Measurements from ENCODE around the gene CHST13.

Gene CHST13

GRCh38 chr3:126523745-126524428 is at the start of gene CHST13:
TSS of gene CHST13 (plus strand) at chr3:126524155. CDS start at chr3:126524333, 178 bp downstream.
- peak in 6 of 42 donors; percentile 13 to 44 (median 21) for DNase-seq
- intact Hi-C loops (cut with DNase I), result no loop called here

DNA sequence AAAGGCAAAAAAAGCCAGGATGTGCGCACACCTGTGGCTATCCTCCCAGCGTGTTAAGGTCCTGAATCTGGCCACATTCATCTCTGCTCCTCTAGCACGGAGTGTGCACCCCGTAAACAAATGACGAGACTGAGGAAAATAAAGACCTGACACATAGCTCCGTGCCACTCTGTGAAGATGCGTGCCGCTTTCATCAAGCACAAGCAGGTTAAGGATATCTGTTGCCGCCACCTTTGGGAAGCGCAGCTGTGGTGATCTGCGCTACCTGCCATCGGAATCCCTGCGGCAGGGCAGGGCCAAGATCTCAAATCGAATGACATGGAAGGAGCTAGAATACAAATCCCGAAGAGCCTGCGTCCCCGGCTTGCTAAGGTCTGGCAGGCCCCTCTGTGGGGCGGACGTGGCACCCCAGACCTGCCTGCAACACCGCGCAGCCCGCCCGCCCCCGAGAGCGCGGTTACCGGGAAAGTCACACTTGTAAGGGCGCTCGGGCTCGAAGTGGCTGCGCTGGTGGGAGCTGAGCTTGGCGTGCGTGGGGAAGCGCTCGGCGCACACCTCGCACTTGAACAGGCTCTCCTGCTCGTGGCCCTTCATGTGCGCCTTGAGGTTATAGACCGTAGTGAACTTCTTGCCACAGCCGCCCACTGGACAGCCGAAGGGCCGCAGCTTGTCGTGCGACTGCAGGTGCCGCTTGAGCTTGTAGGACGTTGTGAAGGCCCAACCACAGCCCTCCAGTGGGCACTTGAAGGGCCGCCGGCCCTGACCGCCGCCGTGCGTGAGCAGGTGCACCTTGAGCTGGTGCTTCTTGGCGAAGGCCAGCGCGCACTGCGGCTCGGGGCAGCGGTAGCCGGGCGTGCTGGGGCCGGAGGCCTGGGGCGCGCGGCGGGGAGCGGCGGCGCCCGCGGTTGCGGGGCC is 49.2 kb upstream of the CHST13 start:
- intact Hi-C loops (cut with DNase I), result loop anchor here (10.0 kb wide), 3 partner anchors 80 to 220 kb away; partner anchors contain the start of genes CFAP100 and KLF15
- DNase-seq, result peak in 32 of 42 donors; percentile 17 to 60 (median 41)

- intact Hi-C loops (cut with DNase I), result loop anchor here (10.0 kb wide), 3 partner anchors 81 to 221 kb away; partner anchors contain the start of genes CFAP100 and KLF15
- peak; percentile 75 to 98 (median 94) for DNase-seq
Measured at GRCh38 chr3:126475413-126476114, 48.4 kb upstream of the CHST13 start, which contains the start of gene ZXDC. TSS of gene ZXDC (minus strand) at chr3:126475891. CDS start at chr3:126475865, 26 bp downstream.

DNA sequence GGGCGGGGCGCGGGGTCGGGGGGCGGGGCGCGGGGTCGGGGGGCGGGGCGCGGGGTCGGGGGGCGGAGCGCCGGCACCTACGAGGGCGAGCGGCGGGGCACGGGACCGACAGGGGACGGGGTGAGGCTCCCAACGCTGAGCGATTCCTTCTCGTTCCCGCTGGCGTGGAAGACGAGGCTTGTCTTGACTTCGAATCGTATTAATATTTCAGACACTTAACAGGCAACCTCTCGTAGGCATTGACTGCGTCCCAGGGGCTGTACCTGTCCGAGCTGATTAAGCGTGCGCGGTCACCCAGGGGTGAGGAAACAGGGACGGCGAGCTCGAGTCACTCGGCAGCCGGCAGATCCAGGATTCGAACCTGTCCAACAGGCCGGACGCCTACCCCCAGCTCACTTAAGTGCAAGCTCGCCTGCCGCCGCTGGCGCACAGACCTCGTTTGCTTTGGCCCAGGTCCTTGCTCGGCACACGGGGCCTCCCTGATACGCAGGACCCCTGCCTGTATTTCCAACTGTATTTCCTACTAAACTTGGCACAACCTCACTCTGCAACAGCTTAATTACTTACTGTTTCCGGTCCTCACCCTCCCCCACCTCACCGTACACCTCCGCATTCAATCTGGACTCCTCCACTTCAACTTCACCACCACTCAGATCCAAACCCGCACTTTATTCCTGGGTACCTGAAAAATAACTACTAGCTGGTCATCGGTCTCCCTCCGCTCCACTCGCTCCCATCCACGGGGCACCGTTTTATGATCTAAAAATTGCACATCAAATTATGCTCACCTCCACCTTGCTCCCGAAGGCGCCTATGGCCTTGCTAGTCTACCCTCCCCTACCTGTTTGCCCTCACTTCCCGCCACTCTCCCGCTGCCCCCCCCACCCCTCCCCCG is 47.5 kb upstream of the CHST13 start:
- intact Hi-C loops (cut with DNase I), result loop anchor here (10.0 kb wide), 3 partner anchors 82 to 222 kb away; partner anchors contain the start of genes CFAP100 and KLF15
- peak in 9 of 42 donors; percentile 27 to 60 (median 49) for DNase-seq

- intact Hi-C loops (cut with DNase I), result loop anchor here (10.0 kb wide), 3 partner anchors 82 to 222 kb away; partner anchors contain the start of genes CFAP100 and KLF15
Measured at GRCh38 chr3:126477061-126477380, 46.9 kb upstream of the CHST13 start.

DNA sequence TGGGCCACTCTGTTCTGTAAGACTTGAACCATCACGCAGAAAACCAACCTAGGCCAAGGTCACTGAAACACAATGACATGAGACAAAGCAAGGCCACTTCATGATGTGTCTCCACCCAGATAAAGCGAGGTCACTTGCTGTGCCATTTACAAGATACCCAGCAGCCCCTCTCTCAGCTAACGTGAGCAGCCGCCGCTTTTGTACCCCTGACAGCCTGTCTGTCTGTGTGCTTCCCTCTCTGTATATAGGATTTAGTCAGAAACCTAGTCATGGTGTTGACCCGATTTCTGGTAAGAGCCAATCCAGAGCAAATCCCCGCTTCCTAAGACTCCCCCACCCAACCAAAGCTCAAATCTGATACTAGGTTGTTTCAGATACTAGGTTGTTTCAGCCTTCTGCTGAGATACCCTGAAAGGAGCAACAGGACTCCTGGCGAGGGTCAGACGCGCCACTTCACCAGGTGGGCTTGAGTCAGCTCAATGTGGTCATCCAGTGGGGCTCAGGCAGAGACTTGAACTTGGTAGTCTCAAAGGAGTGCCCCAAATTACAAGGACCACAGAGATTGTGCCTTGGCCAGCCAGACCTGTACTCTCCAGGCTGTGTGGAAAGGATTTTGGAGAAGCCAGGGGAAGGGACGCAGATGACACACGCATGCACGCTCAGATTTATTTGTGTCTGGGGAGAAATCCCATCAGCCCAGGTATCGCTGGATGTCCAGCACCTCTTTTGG is 45.2 kb upstream of the CHST13 start:
- intact Hi-C loops (cut with DNase I), result loop anchor here (10.0 kb wide), 3 partner anchors 84 to 224 kb away; partner anchors contain the start of genes CFAP100 and KLF15

More at GRCh38 chr3:126477061-126477380, 46.9 kb upstream of the CHST13 start:
- no peak for DNase-seq

DNA sequence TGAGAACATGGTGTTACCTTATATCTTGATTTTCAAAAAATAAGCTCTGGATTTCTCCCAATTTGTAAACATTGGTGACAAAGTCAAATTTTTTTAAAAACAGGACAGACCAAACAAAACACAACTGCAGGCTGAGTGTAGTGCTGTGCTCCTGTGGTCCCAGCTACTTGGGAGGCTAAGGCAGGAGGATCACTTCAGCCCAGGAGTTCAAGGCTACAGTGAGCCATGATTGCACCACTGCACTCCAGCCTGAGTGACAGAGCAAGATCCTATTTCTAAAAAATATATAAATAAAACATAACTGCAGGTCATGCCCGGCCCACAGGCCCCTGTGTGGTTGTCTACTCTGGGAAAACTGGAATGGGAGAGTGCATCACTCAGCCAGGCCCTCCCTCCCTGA is 44.3 kb upstream of the CHST13 start:
- intact Hi-C loops (cut with DNase I), result loop anchor here (10.0 kb wide), 3 partner anchors 85 to 225 kb away; partner anchors contain the start of genes CFAP100 and KLF15

More for the DNA sequence above, 45.2 kb upstream of the CHST13 start:
- DNase-seq, result peak in 1 of 42 donors; percentile 12

DNA sequence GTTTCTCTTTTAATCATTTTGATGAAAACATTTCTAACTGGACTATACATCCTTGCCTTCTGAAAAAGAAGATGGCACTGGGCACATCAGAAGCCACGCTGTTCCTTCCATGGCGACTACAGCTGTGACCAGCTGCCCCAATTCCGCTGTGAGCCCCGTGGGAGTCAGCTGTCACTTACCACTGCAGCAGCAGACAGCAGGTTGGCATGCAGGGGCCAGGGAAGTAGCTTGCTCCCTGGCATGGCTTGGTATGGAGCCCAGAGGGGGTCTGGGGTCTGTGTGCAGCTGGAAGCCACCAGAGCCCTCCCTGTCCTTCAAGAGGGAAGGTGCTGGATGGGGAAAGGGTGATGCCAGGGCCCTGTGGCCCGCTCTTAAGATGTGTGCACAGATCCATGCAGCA is 43.7 kb upstream of the CHST13 start:
- intact Hi-C loops (cut with DNase I), result no loop called here
- peak in 1 of 42 donors; percentile 10 for DNase-seq

More for the DNA sequence above, 44.3 kb upstream of the CHST13 start:
- DNase-seq, result peak in 1 of 42 donors; percentile 16

DNA sequence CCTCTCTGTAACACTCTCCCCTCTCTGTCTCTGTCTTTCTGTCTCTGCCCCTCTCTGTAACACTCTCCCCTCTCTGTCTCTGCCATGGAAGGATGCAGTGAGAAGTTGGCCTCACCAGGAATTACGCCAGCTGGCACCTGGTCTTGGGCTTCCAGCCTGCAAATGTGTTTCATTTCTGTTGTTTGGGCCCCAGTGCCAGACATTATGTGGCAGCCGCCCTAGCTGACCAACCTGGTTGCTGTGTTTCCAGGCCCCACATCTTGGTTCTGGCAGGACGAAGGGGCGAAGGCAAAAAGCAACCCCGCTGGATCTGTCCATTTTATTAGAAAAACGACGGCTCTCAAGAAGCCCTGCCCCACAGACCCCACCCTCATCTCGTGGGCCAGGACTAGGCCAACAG is 43.1 kb upstream of the CHST13 start:
- peak in 3 of 42 donors; percentile 31 to 55 (median 50) for DNase-seq
- intact Hi-C loops (cut with DNase I), result no loop called here

GRCh38 chr3:126481808-126482502 is 42.0 kb upstream of the CHST13 start:
- peak in 1 of 42 donors; percentile 28 for DNase-seq
- intact Hi-C loops (cut with DNase I), result no loop called here

GRCh38 chr3:126482503-126483255 is 41.3 kb upstream of the CHST13 start:
- intact Hi-C loops (cut with DNase I), result no loop called here
- DNase-seq, result no peak

- intact Hi-C loops (cut with DNase I), result no loop called here
- DNase-seq, result no peak
Measured at GRCh38 chr3:126483321-126483761, 40.6 kb upstream of the CHST13 start.

GRCh38 chr3:126484148-126484547 is 39.8 kb upstream of the CHST13 start:
- no peak for DNase-seq
- intact Hi-C loops (cut with DNase I), result no loop called here

GRCh38 chr3:126484662-126485061 is 39.3 kb upstream of the CHST13 start:
- intact Hi-C loops (cut with DNase I), result no loop called here
- DNase-seq, result no peak

DNA sequence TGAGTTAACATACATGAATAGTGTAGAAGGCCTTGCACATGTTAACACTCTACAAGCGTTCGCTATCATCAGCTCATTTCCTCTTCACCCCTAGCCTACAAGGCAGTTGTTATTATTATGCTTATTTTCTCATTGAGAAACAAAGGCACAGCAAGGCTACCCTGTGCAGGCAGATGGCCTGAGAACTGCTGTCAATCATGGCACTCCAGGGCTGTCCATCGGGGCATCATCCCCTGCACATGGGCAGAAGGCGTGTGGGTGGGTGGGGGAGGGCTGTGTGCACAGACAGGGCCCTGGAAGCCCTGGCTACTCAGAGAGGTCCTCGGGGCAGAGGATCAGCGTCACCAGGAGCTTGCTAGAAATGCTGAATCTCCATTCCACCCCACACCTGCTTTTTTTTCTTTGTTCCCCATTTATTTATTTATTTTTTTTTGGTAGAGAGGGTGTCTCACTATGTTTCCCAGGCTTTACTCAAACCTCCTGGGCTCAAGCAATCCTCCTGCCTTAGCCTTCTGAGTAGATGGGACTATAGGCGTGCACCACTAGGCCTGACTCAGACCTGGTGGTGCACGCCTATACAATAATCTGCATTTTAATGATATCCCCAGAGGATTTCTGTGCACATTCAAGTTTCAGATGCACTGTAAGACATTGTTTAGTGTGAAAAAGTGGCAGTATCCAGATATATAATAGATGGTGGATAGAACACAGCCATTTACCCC is 38.6 kb upstream of the CHST13 start:
- intact Hi-C loops (cut with DNase I), result no loop called here
- DNase-seq, result no peak
